CD4-positive, alpha-beta T cell treated with Interleukin-17A for 4 hours (primary cell): Measurements from ENCODE around the gene PPM1J.

Source experiments
- DNase-seq: peaks from one replicate; pipeline ENCODE4 v3.0.0-alpha.2; 2020; ENCODE audit warnings: mixed read lengths

The PPM1J gene

DNA sequence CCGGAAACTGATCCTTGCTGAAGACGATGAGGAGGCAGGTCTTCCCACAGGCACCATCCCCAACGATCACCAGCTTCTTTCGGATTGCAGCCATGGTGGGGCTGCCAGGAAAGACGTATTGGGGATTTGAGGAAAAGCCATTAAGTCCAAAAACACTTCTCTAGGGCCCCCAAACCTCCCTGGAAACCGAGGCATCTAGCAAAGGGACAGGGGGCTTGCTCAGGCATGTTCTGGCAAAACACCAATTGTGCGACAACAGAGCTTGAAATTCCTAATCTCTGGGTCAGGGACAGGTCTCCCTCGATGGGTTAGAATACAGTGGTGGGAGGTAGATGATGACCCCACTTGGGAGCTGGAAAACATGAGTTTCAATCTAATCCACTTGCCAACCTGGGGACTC is 11.4 kb downstream of the PPM1J start:
- no peak for DNase-seq

DNA sequence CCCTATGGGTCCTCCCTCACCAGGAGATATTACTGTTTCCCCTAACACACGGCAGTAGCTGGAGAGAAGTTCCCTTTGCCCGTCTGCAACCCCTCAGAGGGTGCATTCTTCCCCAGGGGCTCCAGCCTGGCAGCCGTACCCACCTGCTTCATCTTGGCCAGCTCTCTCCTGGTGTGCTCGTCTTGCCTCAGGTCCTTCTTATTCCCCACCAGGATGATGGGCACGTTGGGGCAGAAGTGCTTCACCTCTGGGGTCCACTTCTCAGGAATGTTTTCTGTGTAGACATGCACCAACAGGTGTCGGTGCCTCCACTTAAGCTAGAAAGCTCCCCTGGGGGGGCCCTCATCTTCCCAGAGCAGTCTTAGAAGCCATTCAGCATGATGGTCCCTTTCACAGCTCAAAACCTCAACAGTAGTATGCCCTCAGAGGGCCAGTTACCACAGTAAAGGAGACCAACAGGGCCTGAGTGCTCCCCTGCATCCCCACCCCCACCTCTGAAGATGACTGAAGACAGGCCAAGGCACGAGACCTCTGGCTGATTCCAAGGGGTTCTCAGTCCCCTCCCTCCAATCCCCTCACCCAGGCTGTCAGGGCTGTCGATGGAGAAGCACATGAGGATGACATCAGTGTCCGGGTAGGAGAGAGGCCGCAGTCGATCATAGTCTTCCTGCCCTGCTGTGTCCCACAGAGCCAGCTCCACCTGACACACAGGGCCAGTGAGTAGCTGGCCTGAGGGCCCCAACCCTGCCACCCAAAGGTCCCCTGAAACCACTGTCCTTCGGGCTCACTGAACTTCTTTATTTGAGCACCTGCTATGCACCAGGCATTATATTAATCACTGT is 12.5 kb downstream of the PPM1J start:
- DNase-seq = no peak

DNA sequence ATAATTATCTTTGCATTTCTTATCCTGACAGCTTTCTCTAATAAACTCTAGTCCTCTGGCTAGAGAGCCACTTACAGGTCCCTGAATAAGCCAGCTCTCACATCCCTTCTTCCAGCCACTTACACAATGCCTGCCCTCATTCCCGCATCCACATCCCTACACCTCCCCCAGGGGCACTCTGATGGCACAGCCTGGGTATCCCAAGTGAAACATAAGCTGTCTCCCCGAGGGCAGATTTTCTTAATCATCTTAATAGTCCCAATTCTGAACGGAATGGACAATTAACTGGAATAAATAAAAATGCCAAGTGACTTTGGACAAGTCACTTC is 13.1 kb downstream of the PPM1J start:
- no peak for DNase-seq

DNA sequence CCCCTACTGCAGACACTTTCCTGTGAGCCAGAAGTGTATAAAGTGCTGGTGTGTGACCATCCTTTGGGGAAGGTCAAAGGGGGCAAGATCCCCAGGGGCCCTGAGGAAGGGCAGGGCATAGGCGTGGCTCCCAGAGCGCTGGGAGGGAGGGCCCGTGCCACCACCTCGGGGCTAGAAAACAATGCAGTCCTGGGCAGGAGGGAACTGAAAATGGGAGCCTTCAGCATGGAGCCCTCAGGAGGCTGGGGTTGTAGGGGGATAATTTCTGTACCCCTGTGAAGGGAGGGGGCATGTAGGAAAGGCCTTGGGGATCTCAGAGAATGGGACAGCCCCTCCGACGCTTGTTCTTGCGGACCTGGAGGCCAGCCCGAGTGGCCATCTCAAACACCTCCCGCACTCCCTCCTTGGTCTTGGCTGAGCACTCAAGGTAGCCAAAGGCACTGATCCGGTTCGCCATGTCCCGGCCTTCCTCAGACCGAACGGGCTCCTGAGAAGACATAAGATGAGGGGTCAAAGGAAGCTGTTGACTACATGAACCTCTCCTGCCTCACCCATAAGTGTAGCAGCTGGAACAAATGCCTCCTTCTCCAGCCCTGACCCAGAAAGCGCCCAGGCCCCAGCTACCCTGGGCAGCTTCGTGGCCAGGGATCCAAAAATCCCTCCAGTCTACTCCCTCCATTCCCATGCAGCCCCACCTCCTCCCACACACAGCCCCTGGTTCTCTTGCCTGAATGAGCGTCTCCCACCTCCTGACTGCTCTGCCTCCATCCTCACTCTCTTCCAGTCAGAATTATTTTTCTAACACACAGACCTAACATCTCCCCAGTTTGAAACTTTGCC is 13.7 kb downstream of the PPM1J start:
- DNase-seq = no peak

DNA sequence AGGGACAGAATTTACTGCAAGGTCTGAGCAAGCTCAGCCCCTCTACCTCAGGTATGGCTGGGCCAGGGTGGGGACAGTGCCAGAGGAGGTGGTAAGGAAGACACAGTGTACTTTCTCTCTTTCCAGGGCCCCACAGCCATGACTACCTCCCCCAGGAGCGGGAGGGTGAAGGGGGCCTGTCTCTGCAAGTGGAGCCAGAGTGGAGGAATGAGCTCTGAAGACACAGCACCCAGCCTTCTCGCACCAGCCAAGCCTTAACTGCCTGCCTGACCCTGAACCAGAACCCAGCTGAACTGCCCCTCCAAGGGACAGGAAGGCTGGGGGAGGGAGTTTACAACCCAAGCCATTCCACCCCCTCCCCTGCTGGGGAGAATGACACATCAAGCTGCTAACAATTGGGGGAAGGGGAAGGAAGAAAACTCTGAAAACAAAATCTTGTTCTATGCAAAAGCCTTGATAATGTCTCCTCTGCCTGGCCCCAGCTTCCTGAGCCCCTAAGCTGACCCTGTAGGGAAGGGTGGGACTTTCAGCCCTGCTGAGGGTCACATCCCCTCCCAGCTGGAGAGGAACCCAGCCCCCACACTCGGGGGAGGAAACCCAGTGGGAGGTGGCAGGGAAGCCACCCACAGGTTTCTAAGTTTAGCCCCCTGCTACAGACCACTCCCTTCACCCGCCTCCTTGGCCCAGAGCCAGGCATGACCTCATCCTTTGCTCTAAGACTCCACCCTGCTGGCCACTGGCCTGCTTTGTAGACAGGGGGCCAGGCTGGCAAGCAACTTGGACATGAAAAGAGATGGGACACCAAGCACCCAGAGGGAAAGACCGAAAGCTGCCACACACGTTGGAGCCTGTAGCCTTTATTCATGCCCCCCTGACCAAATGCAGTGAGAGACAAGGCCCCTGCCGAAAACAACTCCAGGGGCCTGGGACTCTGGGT is 14.6 kb downstream of the PPM1J start:
- DNase-seq = peak; percentile 73

DNA sequence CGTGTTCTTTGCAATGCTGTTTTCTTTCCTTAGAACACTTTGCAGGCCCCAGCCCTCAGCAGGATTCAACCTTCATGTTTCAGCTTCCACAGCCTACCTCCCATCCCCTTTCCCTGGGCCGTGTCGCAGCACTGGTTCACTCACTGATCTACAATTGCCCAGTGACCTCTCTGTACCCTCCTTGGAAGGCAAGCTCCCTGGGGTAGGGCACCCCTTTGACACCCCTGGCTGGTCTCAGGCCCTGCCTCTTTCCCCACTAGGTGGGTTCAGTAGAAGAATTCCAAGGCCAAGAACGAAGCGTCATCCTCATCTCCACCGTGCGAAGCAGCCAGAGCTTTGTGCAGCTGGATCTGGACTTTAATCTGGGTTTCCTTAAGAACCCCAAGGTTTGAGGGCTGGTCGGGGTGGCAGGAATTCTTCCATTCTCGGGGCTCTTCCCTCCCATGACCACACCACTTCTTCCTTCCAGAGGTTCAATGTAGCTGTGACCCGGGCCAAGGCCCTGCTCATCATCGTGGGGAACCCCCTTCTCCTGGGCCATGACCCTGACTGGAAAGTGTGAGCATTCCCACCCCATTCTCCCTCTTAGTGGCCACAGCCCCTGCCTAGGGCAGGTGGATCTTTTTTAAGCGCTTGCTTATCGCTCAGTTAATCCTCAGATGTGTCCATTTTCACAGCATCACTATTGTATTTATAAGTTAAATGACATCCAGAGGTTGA is 15.5 kb downstream of the PPM1J start:
- DNase-seq = no peak

DNA sequence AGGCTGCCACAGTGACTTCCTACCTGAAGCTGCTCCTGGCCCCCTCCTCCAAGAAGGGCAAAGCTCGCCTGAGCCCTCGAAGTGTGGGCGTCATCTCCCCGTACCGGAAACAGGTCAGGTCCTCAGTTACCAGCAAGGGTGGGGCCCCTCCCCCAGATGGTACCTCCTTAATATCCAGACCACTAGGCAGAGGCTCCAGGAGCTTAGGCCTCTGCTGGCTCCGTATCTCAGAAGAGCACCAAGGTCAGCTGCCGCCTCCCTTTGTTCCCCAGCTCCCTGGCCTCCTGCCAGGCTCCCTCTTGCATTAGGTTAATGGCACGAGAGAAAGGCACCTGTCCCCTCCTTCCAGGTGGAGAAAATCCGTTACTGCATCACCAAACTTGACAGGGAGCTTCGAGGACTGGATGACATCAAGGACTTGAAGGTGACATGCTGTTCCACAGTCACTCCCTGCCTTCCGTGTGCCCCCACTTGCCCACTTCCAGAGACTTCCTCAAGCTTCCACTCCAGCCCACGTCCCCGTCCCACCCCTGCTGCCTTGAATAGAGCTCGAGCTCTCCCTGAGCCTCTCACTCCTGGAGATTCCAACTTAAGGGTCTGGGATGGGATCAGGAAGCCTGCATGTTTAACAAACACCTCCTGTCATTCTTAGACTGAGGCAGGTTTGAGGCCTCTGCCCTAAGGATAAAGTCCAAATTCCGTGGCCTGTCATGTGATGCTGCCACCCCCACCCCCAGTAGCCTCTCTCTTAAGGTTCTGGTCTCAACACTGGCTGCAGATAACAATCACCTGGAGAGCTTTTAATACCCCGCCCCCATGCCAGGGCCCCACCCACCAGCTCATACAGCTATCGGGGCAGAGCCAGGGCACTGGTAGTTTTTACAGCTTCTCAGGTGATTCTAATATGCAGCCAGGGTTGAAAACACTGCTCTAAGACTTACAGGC is 16.5 kb downstream of the PPM1J start:
- no peak for DNase-seq

DNA sequence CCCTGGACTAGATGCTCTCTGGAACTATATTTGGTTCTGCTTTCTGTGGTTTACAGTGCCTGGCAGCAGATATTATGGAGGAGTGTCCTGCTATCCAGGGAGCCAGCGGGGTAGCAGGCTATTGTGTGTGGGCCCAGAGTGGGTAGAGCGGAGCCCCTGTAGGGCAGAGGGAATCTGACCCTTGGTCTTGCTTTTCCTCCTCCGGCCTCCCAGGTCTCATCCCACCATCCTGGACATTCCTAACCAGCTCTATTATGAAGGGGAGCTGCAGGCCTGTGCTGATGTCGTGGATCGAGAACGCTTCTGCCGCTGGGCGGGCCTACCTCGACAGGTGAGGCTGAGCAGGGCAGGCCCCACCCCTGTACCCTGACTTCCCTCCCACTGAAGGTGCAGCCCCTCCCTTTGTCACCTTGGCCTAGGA is 17.3 kb downstream of the PPM1J start:
- no peak for DNase-seq

DNA sequence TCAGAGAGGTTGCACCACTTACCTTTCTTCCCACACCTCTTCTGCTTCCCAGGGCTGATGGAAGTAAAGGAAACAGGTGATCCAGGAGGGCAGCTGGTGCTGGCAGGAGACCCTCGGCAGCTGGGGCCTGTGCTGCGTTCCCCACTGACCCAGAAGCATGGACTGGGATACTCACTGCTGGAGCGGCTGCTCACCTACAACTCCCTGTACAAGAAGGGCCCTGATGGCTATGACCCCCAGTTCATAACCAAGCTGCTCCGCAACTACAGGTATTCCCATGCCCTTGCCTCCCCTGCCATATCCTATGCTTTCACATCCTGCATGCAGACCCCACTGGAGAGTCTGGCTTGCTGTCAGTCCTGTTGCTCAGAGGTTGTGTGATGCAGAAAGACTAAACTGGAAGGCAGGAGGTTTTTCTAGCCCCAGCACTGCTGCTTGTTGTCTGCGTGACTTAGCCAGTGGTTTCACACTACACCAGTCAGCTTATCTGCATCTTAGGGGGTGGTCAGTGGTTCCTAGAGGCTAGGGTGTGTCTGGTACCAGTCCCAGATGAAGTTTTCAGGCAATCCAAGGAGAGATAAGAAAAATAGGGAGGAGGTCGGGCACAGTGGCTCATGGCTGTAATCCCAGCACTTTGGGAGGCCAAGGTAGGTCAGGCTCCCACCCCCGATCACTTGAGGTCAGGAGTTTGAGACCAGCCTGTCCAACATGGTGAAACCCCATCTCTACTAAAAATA is 18.4 kb downstream of the PPM1J start:
- DNase-seq = no peak

DNA sequence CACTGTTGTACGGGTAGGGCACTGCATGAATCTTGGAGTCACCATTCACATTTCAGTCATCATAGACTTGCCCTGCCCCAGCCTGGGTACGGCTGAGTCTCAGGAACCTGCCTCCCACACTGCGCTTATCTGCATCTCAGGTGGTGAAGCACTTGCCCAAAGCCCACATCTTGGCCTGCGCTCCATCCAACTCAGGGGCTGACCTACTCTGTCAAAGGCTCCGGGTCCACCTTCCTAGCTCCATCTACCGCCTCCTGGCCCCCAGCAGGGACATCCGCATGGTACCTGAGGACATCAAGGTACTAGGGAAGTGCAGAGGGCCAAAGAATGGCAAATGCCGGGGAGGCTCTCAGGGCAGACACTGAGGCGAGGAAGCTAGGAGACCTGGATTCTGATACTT is 19.9 kb downstream of the PPM1J start:
- DNase-seq = no peak

DNA sequence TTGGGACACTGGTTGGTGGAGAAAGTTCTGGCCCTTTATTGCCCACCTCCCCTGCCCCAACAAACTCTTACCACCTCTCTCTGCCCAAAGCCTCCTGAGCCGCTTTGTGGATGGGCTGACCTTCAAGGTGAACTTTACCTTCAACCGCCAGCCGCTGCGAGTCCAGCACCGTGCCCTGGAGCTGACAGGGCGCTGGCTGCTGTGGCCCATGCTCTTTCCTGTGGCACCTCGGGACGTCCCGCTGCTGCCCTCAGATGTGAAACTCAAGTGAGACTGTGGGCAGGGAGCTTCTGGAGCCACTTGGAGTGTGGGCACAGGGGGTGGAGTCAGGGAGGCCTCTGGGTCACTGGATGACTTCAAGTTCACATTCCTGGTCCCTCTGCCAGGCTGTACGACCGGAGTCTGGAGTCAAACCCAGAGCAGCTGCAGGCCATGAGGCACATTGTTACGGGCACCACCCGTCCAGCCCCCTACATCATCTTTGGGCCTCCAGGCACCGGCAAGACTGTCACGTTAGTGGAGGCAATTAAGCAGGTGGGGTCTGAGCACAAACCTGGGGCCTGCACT is 20.7 kb downstream of the PPM1J start:
- no peak for DNase-seq

DNA sequence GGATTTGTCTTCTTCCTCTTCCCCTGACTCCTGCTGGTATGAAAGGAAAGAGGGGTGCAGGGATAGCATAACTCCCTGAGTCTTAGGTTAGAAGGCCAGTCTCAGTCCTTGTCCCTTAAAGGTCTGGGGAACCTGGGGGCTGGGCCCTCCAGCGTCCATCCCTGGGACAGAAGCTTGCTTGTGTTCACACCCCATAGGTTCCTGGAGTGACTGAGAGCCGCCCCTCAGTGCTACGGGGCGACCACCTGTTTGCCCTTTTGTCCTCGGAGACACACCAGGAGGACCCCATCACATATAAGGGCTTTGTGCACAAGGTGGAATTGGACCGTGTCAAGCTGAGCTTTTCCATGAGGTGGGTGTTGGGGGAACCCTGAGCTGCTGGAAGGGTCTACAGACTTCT is 21.3 kb downstream of the PPM1J start:
- DNase-seq = no peak

DNA sequence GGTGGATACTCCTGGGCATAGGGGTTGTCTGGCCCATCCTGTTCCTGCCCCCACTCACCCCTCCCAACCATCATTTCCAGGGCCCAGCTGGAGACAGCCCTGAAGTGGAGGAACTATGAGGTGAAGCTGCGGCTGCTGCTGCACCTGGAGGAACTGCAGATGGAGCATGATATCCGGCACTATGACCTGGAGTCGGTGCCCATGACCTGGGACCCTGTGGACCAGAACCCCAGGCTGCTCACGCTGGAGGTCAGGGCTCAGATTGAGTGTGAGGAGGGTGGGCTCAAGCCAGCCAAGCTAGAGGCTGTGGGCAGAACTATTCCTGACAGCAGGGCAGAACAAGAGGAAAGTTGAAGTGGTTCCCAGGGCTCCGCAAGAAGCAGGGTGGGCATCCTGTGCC is 22.5 kb downstream of the PPM1J start:
- DNase-seq = no peak

DNA sequence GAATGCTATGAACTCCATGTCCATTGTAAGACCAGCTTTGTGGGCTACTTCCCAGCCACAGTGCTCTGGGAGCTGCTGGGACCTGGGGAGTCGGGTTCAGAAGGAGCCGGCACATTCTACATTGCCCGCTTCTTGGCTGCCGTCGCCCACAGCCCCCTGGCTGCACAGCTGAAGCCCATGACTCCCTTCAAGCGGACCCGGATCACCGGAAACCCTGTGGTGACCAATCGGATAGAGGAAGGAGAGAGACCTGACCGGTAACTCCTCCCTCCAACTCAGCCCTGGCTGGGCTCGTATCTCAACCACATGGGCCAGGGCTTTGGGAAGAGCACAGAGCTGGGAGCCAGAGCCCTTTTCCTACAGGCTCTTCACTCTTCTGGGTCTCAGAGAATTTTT is 25.3 kb downstream of the PPM1J start:
- DNase-seq = no peak

DNA sequence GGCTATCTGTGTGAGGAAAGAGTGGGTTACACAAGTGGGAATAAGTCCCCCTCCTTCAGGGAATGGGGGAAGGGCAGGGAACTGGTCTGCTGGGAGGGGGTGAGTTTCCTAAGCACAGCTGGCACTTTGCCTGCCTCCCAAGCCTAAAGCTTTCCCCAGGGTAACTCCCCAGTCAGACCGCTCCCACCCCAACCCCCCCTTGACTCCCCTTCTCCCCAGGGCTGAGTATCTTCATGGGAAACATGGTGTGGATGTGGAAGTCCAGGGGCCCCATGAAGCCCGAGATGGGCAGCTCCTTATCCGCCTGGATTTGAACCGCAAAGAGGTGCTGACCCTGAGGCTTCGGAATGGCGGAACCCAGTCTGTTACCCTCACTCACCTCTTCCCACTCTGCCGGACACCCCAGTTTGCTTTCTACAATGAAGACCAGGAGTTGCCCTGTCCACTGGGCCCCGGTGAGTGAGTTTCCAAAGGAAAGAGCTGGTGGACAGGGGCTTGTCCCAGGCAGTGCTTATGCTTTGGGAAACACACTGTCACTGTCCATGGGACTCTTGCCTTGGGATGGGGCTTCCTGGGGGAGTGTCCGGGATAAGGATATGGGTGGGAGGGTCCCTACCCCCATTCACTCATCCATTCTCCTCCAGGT is 25.8 kb downstream of the PPM1J start:
- no peak for DNase-seq

DNA sequence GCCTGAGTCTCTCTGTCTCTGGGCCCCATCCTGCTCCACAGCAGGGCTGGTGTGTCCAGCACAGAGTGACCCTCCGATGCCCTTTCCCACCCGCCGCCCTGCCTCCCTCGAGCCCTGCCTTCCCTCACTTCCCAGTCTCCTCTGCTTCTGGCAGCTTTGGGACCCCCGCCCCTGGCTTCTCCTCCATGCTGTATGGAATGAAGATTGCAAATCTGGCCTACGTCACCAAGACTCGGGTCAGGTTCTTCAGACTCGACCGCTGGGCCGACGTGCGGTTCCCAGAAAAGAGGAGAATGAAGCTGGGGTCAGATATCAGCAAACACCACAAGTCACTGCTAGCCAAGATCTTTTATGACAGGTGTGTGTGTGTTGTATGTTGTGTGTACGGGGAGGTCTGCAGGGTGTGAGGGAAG is 26.3 kb downstream of the PPM1J start:
- DNase-seq = no peak

DNA sequence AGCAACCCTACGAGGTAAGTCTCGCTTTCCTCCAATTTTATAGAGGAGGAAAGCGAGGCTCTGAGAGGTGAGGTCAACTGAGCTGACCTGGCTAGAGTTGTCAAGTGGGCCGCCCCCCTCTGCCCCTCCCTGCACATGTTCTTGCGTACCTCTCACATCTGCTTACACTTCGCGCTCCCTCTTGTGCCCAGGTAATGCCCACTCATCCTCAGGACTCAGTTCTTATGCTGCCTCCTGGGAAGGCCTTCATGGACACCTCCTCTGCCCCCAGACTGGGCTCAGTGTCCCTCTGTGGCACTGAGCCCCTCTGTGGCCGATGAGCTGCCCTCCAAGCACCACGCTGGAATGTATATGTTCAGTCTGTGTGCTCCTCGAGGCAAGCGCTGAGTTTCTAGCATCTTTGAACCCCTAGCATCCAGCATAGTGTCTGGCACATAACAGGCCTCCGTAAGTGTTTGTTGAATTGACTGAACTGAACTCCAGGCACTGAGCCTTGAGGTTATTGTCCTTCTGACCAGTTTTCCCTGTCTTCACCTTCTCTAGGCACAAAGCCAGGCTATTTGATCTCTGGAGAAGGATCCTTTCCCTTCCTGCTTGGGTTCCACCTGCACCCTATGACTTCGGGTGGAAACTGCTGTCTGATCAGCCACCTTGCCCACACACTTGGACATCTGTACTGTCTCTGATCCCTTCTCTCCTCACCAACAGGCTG is 27.2 kb downstream of the PPM1J start:
- no peak for DNase-seq

DNA sequence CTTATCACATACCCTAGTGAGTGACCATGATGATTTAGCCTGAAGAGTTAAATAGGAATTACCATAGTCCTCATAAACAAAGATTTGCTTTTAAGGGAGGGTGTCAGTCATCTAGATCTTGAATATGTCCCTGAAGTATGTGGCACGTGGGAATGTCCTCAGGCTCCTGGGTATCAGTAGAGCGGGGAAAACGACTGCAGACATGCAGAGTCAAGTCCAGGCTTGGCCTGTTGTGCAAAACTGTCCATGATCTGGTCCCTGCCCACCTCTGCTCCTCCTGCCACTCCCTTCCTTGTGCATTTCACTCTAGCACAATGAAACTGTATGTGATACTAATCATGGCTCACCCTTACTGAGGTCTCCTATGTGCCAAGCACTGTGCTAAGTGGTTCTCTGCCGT is 27.8 kb downstream of the PPM1J start:
- DNase-seq = no peak

DNA sequence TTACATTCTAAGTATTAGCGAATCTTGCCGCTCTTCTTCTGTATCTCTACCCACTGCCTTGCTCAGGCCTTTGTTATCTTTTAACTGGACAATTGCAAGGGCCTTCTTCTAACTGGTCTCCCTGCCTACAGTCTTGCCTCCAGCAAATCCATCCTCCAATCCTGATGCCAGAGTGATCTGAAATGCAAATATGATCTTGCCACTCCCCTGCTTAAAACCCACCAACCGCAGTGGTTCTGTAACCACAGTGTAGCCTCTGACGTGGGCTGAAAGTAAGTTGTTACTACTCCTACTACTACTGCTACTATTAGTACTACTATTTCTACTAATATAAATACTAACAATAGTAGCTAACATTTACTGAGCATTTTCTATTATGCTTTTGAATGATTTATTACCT is 28.3 kb downstream of the PPM1J start:
- DNase-seq = no peak
